HG03175 (cell line): Measurements from ENCODE around the gene SLC35G2.
"Not testable (repeated sequence)": the region's sequence is repeated elsewhere in the genome, so short reads cannot be mapped to it uniquely, and the experiment has no call there.

Experiments
- ATAC-seq: cut with Tn5 transposase; IDR thresholded peaks from one replicate; pipeline ENCODE4 v1.9.1; 2021; ENCODE audit warnings: mild to moderate bottlenecking, moderate library complexity; ENCODE audit not compliant: unreplicated experiment

The SLC35G2 gene

GRCh38 chr3:136818769-136819391 is at the start of gene SLC35G2:
Gene SLC35G2, plus strand, starts transcription at chr3:136819126. Its CDS starts 35,335 bp downstream, at chr3:136854461.
- no peak for ATAC-seq

- no peak for ATAC-seq
Observed at GRCh38 chr3:136772709-136773108, 46.2 kb upstream of the SLC35G2 start.

GRCh38 chr3:136778865-136779264 is 40.1 kb upstream of the SLC35G2 start:
- no peak for ATAC-seq

GRCh38 chr3:136780741-136781140 is 38.2 kb upstream of the SLC35G2 start:
- no peak for ATAC-seq

GRCh38 chr3:136783708-136784191 is 35.2 kb upstream of the SLC35G2 start:
- ATAC-seq: no peak

- ATAC-seq: peak; percentile 79
Observed at GRCh38 chr3:136787349-136787748, 31.6 kb upstream of the SLC35G2 start.

- ATAC-seq: no peak
Observed at GRCh38 chr3:136788154-136788553, 30.8 kb upstream of the SLC35G2 start.

GRCh38 chr3:136789976-136790375 is 28.9 kb upstream of the SLC35G2 start:
- no peak for ATAC-seq

- no peak for ATAC-seq
Observed at GRCh38 chr3:136790786-136791185, 28.1 kb upstream of the SLC35G2 start.

- ATAC-seq: no peak
Observed at GRCh38 chr3:136792556-136793330, 26.2 kb upstream of the SLC35G2 start.

- ATAC-seq: not testable (repeated sequence)
Observed at GRCh38 chr3:136801146-136801545, 17.8 kb upstream of the SLC35G2 start.

- ATAC-seq: no peak
Observed at GRCh38 chr3:136802481-136802996, 16.4 kb upstream of the SLC35G2 start.

GRCh38 chr3:136804141-136804540 is 14.8 kb upstream of the SLC35G2 start:
- ATAC-seq: no peak

- no peak for ATAC-seq
Observed at GRCh38 chr3:136804813-136805212, 14.1 kb upstream of the SLC35G2 start.

GRCh38 chr3:136805795-136806194 is 13.1 kb upstream of the SLC35G2 start:
- ATAC-seq: no peak

GRCh38 chr3:136811701-136812100 is 7.2 kb upstream of the SLC35G2 start:
- no peak for ATAC-seq

- ATAC-seq: no peak
Observed at GRCh38 chr3:136817448-136817847, 1.5 kb upstream of the SLC35G2 start.

GRCh38 chr3:136818191-136818768 is 646 bp upstream of the SLC35G2 start:
- no peak for ATAC-seq

GRCh38 chr3:136819392-136819730 is 435 bp downstream of the SLC35G2 start:
- no peak for ATAC-seq

GRCh38 chr3:136819731-136820679 is 1.1 kb downstream of the SLC35G2 start:
- ATAC-seq: no peak

- no peak for ATAC-seq
Observed at GRCh38 chr3:136831461-136831860, 12.5 kb downstream of the SLC35G2 start.
